Measurements from ENCODE around the gene RALGAPA1.

Gene RALGAPA1

GRCh38 chr14:35551081-35551480, 258.0 kb downstream of the RALGAPA1 start:
- H3K9ac ChIP-seq (ENCODE audit: low read length): no peak overlapping the region
- H2BK5ac ChIP-seq (ENCODE audit: low read depth, low read length, poor library complexity, severe bottlenecking): no peak overlapping the region
- no peak overlapping the region for H4K91ac ChIP-seq (ENCODE audit: low read length)
- H3K9me3 ChIP-seq (ENCODE audit: control insufficient read depth, low read length): no peaks in the 10 kb centered on the region
- no peaks in the 10 kb centered on the region for H3K79me1 ChIP-seq (replicated peaks; ENCODE audit: low read length, poor library complexity, severe bottlenecking)
- no peak overlapping the region for H3K27ac ChIP-seq (ENCODE audit: low read length, poor library complexity, severe bottlenecking)
- H3K4ac ChIP-seq (ENCODE audit: low read depth in 1 of 2, low read length in 2 of 2): no peak overlapping the region
- 92% methylated on average over 1 of the region's 1 CpG for WGBS
- H2AFZ ChIP-seq (ENCODE audit: low read depth, low read length): no peak overlapping the region
- no peak for DNase-seq
- H2BK120ac ChIP-seq (ENCODE audit: low read depth, low read length): no peak overlapping the region
- H3K14ac ChIP-seq (ENCODE audit: low read length in 2 of 2): no peak overlapping the region
- H3K18ac ChIP-seq (ENCODE audit: low read depth in 1 of 2, low read length in 2 of 2): no peak overlapping the region
- H2AK5ac ChIP-seq (ENCODE audit: low read length, severe bottlenecking): no peak overlapping the region
- no peak overlapping the region for H4K8ac ChIP-seq (ENCODE audit: low read length)
- H2BK12ac ChIP-seq (ENCODE audit: low read length in 2 of 2): no peak overlapping the region
- no peak overlapping the region for H3K4me2 ChIP-seq (ENCODE audit: low read length, poor library complexity, severe bottlenecking)
- H3K27me3 ChIP-seq (ENCODE audit: control insufficient read depth in 1 of 2, insufficient read depth in 1 of 2, low read length in 2 of 2): no peaks in the 10 kb centered on the region
- H3K4me3 ChIP-seq (ENCODE audit: insufficient read depth in 1 of 2, low read depth in 1 of 2, low read length in 2 of 2): no peak overlapping the region
- H3K4me1 ChIP-seq (ENCODE audit: control insufficient read depth, insufficient read depth, low read depth, low read length): no peaks in the 10 kb centered on the region
- H3K36me3 ChIP-seq (ENCODE audit: control insufficient read depth in 1 of 2, insufficient read depth in 2 of 2, low read depth in 1 of 2, low read length in 2 of 2): peaks cover 0 to 9% of the 10 kb centered on the region in 2 experiments
- no peak overlapping the region for H2BK15ac ChIP-seq (ENCODE audit: low read depth, poor library complexity, severe bottlenecking)
- H3K23ac ChIP-seq (ENCODE audit: low read length in 2 of 2): no peak overlapping the region

GRCh38 chr14:35549551-35549950, 259.5 kb downstream of the RALGAPA1 start:
- Histone ChIP-seq H3K27me3 (ENCODE audit: control insufficient read depth in 1 of 2, insufficient read depth in 1 of 2, low read length in 2 of 2) (no peaks in the 10 kb centered on the region), H3K4me1 (ENCODE audit: control insufficient read depth, insufficient read depth, low read depth, low read length) (no peaks in the 10 kb centered on the region), H3K23ac (ENCODE audit: low read length in 2 of 2) (no peak overlapping the region), H3K4ac (ENCODE audit: low read depth in 1 of 2, low read length in 2 of 2) (no peak overlapping the region), H3K27ac (ENCODE audit: low read length, poor library complexity, severe bottlenecking) (no peak overlapping the region), H3K14ac (ENCODE audit: low read length in 2 of 2) (no peak overlapping the region), H2AFZ (ENCODE audit: low read depth, low read length) (no peak overlapping the region), H3K79me1 (replicated peaks; ENCODE audit: low read length, poor library complexity, severe bottlenecking) (no peaks in the 10 kb centered on the region), H3K9me3 (ENCODE audit: control insufficient read depth, low read length) (no peaks in the 10 kb centered on the region), H2BK15ac (ENCODE audit: low read depth, poor library complexity, severe bottlenecking) (no peak overlapping the region), H4K91ac (ENCODE audit: low read length) (no peak overlapping the region), H2BK120ac (ENCODE audit: low read depth, low read length) (no peak overlapping the region), H3K4me3 (ENCODE audit: insufficient read depth in 1 of 2, low read depth in 1 of 2, low read length in 2 of 2) (no peak overlapping the region), H3K4me2 (ENCODE audit: low read length, poor library complexity, severe bottlenecking) (no peak overlapping the region), H3K9ac (ENCODE audit: low read length) (no peak overlapping the region), H2AK5ac (ENCODE audit: low read length, severe bottlenecking) (no peak overlapping the region), H2BK5ac (ENCODE audit: low read depth, low read length, poor library complexity, severe bottlenecking) (no peak overlapping the region), H4K8ac (ENCODE audit: low read length) (no peak overlapping the region), H3K36me3 (ENCODE audit: control insufficient read depth in 1 of 2, insufficient read depth in 2 of 2, low read depth in 1 of 2, low read length in 2 of 2) (peaks cover 0 to 6% of the 10 kb centered on the region in 2 experiments), H2BK12ac (ENCODE audit: low read length in 2 of 2) (no peak overlapping the region), H3K18ac (ENCODE audit: low read depth in 1 of 2, low read length in 2 of 2) (no peak overlapping the region)
- 100% methylated on average over 1 of the region's 4 CpGs for WGBS
- no peak for DNase-seq

GRCh38 chr14:35543006-35543405, 266.1 kb downstream of the RALGAPA1 start:
- Histone ChIP-seq H3K4ac (ENCODE audit: low read depth in 1 of 2, low read length in 2 of 2) (no peak overlapping the region), H2BK15ac (ENCODE audit: low read depth, poor library complexity, severe bottlenecking) (no peak overlapping the region), H3K9ac (ENCODE audit: low read length) (no peak overlapping the region), H3K18ac (ENCODE audit: low read depth in 1 of 2, low read length in 2 of 2) (no peak overlapping the region), H3K79me1 (replicated peaks; ENCODE audit: low read length, poor library complexity, severe bottlenecking) (no peaks in the 10 kb centered on the region), H3K27ac (ENCODE audit: low read length, poor library complexity, severe bottlenecking) (no peak overlapping the region), H2BK120ac (ENCODE audit: low read depth, low read length) (no peak overlapping the region), H2AK5ac (ENCODE audit: low read length, severe bottlenecking) (no peak overlapping the region), H2AFZ (ENCODE audit: low read depth, low read length) (no peak overlapping the region), H3K4me3 (ENCODE audit: insufficient read depth in 1 of 2, low read depth in 1 of 2, low read length in 2 of 2) (no peak overlapping the region), H3K4me1 (ENCODE audit: control insufficient read depth, insufficient read depth, low read depth, low read length) (no peaks in the 10 kb centered on the region), H2BK5ac (ENCODE audit: low read depth, low read length, poor library complexity, severe bottlenecking) (no peak overlapping the region), H3K9me3 (ENCODE audit: control insufficient read depth, low read length) (no peaks in the 10 kb centered on the region), H4K91ac (ENCODE audit: low read length) (no peak overlapping the region), H4K8ac (ENCODE audit: low read length) (no peak overlapping the region), H2BK12ac (ENCODE audit: low read length in 2 of 2) (no peak overlapping the region), H3K23ac (ENCODE audit: low read length in 2 of 2) (no peak overlapping the region), H3K14ac (ENCODE audit: low read length in 2 of 2) (no peak overlapping the region), H3K4me2 (ENCODE audit: low read length, poor library complexity, severe bottlenecking) (no peak overlapping the region), H3K27me3 (ENCODE audit: control insufficient read depth in 1 of 2, insufficient read depth in 1 of 2, low read length in 2 of 2) (no peaks in the 10 kb centered on the region), H3K36me3 (ENCODE audit: control insufficient read depth in 1 of 2, insufficient read depth in 2 of 2, low read depth in 1 of 2, low read length in 2 of 2) (peaks cover 0 to 7% of the 10 kb centered on the region in 2 experiments)
- 94% methylated on average over 4 of the region's 5 CpGs for WGBS
- no peak for DNase-seq

- 60% methylated on average over 1 of the region's 2 CpGs for WGBS
- peaks cover 7% of the 10 kb centered on the region for H3K4me1 ChIP-seq (ENCODE audit: control insufficient read depth, insufficient read depth, low read depth, low read length)
- no peak overlapping the region for H3K4me2 ChIP-seq (ENCODE audit: low read length, poor library complexity, severe bottlenecking)
Measured at GRCh38 chr14:35539969-35540368, 269.1 kb downstream of the RALGAPA1 start.

More at GRCh38 chr14:35539969-35540368, 269.1 kb downstream of the RALGAPA1 start:
- Histone ChIP-seq H3K4ac (ENCODE audit: low read depth in 1 of 2, low read length in 2 of 2) (no peak overlapping the region), H3K27me3 (ENCODE audit: control insufficient read depth in 1 of 2, insufficient read depth in 1 of 2, low read length in 2 of 2) (peaks cover 15 to 19% of the 10 kb centered on the region in 2 experiments), H2AK5ac (ENCODE audit: low read length, severe bottlenecking) (no peak overlapping the region), H3K27ac (ENCODE audit: low read length, poor library complexity, severe bottlenecking) (no peak overlapping the region), H3K36me3 (ENCODE audit: control insufficient read depth in 1 of 2, insufficient read depth in 2 of 2, low read depth in 1 of 2, low read length in 2 of 2) (peaks cover 0 to 7% of the 10 kb centered on the region in 2 experiments), H3K9me3 (ENCODE audit: control insufficient read depth, low read length) (no peaks in the 10 kb centered on the region), H4K91ac (ENCODE audit: low read length) (no peak overlapping the region), H2BK12ac (ENCODE audit: low read length in 2 of 2) (no peak overlapping the region), H2AFZ (ENCODE audit: low read depth, low read length) (no peak overlapping the region), H3K79me1 (replicated peaks; ENCODE audit: low read length, poor library complexity, severe bottlenecking) (no peaks in the 10 kb centered on the region), H3K14ac (ENCODE audit: low read length in 2 of 2) (no peak overlapping the region), H2BK5ac (ENCODE audit: low read depth, low read length, poor library complexity, severe bottlenecking) (no peak overlapping the region), H3K23ac (ENCODE audit: low read length in 2 of 2) (no peak overlapping the region), H2BK120ac (ENCODE audit: low read depth, low read length) (no peak overlapping the region), H3K18ac (ENCODE audit: low read depth in 1 of 2, low read length in 2 of 2) (no peak overlapping the region), H2BK15ac (ENCODE audit: low read depth, poor library complexity, severe bottlenecking) (no peak overlapping the region), H4K8ac (ENCODE audit: low read length) (no peak overlapping the region), H3K9ac (ENCODE audit: low read length) (no peak overlapping the region), H3K4me3 (ENCODE audit: insufficient read depth in 1 of 2, low read depth in 1 of 2, low read length in 2 of 2) (no peak overlapping the region)
- DNase-seq: no peak
